NCI-H1105 treated with DMSO at 0.1 percent for 48 hours (cell line): ENCODE measurements around the gene ASTN1.

Source experiments
- DNase-seq: peaks from one replicate; lab custom pipeline; 2025; lab: John Stamatoyannopoulos, UW

The ASTN1 gene

DNA sequence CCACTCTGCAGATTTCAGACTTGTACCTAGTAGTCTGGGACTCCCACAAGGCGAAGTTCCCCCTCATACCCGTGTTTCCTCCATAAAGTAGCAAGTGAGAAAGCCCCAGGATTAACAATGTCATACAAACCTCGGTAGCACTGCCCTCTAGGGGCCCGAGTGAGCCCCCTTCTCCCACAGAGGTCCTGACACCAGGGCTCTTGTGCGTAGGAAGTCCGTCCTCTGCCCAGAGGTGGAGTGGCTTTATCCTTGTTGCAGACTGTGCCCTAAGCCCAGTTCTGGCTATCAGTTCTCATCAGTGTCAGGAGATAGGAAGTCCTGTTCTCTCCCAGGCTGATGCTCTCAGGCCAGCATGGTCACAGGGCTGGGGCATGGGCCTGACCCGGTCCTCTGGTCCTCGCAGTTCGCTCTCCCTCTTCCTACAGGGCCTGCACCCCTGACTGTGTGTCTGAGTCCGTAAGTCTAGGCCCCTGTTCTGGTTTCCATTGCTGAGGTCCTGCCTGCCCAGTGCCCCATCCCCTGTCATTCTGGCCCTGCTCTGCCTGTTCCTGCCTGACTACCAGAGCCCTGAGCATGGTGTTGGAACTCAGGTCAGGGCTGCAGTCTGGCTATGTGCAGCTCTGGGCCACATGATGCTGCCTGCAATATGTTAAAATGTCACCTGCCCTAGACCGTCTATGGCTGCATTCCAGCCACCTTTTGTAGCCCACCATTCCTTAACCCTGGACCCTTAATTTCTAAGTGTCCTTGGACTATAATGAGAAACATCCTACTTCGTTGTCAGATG lies 285.6 kb downstream of the ASTN1 start:
- DNase-seq, result peak; percentile 4

DNA sequence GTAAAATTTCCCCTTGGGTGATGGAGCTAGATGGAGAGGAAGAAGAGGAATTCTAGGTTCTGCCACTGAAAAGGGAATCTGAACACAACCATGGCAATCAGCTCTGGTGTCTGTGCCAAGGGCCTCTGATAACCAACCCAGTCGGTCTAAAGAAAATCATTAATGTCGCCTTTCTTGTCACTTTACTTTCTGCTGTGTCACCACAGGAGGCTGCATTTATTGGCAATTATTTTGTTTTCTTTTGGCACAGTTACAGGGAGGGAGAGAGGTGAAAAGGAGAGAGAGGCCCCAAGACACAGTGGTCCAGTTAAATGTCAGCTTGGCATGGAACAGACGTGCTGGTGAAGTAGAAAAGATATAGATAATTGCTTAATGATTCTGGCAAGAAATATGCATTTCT lies 287.0 kb downstream of the ASTN1 start:
- DNase-seq, result peak; percentile 4

DNA sequence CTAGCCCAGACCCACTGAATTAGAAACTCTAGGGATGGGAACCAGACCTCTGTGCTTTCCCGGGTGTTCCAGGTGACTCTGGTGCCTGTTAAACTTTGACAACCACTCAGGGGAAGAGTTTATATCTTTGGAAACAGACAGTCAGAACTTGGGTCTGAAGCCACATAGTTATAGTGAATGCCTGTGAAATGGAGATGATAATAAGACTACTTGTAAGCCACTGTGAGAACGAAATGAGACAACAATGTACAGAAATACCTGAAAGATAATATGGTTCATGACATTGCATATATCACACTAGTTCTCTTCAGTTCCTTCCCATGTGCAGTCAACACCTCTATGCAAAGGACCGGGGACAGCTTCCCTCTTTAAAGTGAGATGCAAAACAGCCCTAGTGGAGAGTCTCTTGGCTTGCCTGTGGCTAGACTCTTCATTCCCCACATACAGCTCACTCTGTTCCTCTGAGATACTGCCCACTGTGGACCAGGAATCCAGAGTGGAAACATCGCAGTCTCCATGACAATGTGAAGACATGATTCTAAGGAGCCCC lies 287.5 kb downstream of the ASTN1 start:
- no peak for DNase-seq

DNA sequence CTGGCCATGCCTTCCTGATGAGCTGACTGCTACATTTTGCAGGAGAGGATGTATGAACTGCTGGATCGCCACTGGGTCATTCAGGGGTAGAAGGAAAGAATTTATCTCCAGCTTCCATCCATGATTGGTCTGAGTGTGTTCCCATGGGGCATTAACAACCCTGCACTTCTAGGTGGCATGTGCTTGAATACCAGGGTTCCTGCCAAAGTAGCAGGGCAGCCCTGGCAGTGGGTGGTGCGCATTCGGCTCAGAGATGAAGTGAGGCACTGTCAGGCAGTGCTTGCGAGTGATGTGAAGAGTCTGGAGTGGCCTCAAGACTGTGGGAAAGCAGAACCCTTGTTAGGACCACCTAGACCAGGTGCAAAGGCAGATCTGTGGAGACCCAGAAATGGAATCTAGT lies 294.9 kb downstream of the ASTN1 start:
- DNase-seq, result no peak

DNA sequence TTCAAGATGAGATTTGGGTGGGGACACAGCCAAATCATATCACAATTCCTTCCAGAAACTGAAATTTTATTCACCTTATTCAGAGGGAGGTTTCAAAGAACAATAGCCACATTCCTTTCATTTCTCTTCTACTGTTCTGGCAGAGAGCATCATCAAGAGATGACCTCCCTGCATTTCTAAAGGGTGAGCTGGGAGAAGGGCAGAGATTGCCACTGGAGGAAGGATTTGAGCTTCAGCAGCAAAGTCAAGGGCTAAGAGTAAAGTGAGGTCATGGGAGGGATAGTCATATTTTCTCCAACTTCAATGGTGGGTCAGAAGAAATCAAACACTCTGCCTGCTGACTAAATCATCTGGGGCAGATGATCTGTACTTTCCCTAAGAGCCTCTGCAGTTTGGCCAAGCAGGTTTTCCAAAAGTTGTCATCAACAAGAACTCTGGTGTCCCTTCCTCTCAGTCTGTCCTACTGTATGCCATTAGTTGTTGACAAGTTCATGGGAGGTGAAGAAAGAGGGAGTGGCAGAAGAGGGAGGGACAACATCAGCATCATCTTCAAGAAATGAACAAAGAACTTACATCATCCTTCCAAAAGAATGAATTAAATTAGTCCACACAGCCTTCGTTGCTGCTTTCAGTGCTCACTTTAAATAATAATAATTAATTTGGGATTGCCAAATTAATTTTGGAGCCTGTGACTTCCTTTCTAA lies 298.3 kb downstream of the ASTN1 start:
- no peak for DNase-seq

DNA sequence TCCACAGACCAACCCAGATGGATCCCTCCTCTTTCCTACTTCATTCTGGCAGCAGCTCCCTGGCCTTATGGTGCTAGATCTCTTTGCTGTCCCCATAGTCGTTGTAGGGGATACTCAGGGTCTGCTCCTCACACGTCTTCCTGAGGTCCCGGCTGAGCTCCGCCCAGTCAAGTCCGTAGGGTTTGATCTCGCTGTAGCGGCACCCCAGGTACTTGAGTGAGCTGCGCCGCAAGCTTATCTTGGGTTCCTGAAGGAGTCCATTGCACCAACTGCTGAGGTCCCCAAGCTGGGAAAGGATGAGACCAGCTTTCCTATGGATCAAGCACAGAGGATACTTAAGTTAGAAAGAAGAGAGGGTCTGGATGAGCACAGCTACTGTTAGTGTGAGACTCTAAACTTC lies 300.3 kb downstream of the ASTN1 start:
- no peak for DNase-seq

DNA sequence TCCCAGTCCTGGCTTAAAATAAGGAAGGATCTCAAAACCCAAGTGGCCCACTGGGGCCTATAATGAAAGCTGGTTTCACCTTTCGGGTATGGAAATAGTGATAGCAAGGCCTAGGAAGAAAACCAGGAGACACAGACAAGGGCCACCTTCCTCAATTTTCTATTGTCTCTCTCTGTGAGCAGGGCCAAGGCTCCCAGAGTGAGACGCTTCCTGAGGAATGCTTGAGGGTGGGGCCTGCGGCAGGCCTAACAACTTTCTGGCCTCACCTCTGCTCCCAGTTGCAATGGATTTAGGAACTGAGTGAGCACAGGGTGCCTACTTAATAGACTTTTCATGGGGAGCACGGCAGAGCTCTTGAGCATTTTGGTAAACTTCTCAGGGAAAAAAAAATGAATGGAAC lies 300.9 kb downstream of the ASTN1 start:
- no peak for DNase-seq

DNA sequence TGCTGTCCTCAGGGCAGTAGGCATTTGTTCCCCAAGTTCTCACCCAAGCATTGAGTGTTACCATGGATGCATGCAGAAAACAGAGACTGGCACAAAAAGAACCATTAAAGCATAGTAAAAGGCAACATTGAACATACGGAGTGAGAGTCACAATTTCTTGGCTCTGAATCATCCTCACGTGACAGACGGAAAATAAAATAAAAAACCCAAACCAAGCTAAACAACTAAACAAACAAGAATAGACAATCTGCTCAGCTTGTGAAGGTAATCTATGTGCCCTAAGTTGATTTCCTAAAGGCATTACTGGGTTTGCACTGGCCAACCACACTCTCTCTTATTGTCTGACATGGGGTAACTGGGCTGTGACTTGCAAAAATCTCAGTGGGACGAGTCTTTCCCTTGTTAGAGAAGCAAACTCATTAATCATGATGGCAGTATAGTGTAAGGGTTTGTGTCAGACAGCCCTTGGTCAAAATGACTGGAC lies 306.0 kb downstream of the ASTN1 start:
- DNase-seq, result no peak

DNA sequence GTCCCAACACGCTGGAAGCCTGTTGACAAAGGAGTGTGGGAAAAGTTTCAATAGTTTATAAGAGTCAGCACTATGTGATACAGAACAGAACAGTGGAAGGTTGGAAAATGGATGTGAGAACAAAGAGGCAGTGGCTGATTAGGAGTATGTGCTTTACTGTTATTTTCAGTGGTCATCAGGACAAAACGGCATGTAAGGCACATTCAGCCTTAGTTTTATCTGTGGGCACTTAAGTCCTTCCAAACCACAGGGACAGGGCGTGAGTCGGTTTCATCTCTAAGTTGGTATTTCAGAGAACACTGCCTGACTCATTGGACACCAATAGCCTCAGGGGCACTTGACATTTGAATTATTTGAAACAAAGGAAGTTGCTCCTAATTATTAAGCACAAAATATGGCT lies 306.9 kb downstream of the ASTN1 start:
- DNase-seq, result no peak

DNA sequence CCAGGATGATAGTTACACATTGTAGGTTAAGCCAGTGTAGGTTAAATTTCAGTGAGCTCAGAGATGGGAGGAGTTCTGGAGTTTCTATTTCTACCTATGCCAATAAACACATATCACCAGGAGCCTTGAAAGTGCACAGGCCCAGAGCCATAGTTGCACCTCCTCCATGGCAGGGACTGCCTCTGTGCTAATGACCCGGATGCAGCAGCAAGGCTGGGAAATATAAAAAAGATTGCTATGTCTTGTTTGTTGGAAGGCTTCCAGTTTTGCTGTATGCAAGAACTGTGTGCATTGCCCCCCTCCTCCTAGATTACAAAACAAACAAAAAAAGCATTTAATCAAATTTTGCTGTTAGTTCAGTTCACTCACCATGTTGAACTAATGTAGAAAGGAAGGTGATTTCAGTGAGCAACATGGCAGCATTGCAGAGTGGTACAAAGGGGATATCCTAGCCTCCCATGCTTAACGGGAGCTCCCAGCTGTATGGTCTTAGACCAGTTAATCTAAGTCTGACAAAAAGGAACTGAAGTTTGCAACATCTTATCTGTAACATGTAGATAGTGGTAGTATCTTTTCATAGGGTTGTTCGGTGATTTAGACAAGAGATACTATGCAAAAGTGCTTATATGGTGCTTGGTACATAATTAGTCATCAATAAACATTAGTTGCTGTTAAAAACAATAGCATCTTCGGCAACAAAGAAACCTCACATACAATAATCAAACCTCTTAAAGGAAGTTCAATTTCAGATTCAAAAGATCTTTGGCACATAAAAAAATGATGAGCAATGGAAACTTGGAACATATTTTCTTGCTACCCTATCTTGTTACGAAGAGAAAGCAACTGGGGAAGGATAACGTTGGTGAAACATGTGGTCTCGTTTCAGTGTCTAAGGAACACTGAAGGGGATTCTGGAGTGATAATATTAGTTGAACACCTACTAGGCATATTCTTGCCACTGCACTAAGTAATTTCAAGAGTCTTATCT lies 309.5 kb downstream of the ASTN1 start:
- DNase-seq, result peak; percentile 61

DNA sequence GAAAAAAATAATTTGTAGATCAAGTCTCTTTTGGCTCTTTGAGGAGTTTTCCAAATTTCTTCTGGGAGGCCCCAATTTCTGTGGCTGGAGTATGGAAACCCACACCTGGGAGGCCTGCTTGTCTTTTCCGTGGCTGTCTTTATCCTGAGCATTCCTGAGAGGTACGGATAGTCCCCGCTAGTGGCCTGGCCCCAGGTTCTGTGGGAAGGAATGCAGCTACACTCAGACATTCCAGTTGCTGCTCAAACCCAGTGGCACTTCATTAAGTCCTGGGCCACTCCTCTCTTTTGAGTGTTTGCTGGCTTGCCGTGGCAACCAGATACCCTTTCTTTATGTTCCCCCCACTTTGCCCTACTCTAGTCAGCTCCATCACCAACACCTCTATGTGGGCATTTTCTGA lies 310.4 kb downstream of the ASTN1 start:
- no peak for DNase-seq

DNA sequence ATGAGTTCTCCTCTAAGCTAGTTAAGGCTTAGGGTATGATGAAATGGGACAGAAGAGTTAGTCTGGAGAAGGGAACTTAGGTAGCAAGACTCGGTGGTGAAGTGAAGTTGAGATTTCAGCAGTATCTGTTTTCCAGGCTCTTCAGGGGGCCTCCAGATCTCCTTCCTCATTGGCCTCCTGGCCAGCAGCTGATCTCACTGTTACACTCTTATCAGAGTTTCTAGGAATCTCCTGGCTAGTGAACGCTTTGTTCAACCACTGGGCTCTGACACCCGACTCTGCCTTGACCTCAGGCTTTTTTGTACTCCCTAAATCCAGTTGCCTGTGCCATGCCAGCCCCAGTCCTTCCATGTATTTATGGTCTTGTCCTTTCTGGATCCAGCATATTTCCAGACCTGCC lies 311.0 kb downstream of the ASTN1 start:
- DNase-seq, result no peak

DNA sequence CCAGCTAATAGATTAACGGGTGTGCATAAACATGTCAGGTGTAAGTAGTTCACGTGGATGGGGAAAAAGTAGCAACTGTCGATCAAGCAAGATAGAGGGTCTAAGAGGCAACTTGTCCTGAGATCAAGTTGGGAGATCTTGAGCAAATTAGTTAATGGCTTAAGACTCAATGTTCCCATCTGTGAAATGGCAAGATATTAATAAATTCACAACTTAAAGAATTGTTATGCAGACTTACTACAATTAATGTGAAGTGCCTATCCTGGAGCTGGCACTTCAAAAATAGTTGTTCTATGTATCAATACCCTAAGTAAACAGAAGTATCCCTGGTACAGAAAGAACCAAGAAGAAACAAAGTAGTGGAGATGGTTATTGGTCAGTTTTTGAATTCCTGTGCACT lies 312.4 kb downstream of the ASTN1 start:
- no peak for DNase-seq

DNA sequence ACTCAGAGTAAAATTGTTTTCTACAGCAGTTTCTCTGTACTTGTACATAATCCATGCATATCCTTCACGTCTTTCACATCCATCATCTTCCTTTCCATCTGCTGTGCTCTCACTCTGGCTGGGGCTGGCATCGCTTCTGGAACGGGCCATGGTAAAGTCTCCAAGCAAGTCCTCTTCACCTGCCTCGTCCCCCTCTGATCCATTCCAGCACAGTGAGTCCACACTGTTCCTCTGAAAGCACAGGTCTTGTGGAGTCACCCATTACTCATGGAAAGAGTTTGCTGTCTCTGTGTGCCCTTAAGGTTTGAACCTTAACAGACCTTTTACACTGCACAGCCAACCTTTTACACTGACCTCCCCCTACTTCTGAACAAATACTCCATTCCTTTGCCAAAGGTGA lies 313.6 kb downstream of the ASTN1 start:
- DNase-seq, result no peak

DNA sequence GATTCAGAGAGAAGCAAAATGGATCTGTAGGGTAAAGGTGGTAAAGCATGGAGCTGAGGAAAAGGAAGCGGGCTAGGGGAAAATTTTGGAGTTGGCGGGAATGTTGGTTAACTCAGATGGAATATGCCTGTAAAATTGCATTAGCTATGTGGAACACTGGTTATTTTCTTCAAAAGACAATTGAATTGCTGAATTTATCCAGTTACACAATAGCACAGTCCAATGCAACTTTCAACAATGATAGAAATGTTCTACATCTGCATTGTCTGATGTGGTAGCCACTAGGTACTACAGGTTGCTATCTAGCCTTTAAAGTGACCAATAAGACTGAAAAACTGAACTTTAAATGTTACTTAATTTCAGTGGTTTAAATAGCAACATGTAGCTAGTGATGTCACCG lies 315.2 kb downstream of the ASTN1 start:
- no peak for DNase-seq

DNA sequence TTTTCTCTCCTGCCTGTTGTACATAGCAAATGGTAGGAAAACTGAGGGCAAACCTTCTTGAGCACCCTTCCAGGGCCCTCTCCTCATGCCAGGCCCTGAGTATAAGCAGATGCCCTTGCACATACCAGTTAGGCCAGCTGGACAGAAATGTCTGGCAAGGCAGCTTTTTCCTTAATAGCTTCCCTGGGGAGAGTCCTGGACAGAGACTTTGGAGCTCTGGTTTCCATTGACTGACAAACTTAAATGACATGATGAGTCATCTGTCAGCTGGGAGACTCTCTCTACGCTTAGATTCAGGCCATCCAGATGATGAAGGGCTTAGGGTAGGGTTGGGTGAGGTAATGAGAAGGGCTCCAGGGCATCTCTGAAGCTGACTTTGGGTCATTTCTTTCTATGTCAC lies 317.5 kb downstream of the ASTN1 start:
- no peak for DNase-seq

DNA sequence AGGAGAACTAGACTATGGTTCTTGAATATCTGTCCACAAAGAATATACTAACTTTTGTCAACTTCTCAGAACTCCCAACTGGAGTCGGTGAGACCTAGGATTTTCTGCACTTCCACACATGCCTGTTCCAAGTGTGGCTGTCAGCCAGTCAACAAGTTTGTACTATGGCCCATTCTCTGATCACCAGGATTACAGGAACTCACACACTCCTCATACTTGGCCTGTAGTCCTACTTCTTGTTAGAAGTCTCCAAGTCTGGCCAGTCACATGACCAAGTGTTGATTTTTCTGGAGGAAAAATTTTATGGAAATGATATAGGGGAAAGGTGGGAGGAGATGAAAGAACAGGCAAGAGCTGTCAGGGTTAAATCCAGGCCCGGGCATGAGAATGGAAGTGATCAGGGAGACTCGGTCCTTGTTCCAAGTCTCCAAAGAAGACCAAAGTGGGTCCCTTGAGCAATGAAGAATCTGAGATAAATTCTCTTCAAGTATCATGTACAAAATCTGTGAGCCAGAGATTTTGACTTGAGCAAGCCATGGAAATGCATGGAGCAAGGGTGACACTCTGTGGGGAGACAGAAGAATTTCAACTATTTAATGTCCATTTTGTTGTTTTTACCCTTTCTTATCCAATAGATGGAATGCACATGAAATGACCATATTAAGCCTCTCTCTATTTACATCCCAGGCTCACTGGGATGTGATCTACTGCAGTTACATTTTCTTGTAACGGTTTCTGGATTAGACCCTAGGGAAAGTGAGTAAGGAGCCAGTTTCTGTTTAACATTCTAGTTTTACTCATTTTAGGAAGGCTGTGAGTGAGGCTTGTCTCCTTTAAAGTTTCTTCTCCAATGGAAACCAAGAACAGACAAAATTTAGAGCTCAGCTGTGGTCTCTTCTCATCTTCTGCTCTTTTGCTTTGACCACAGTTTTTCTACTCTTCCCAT lies 320.9 kb downstream of the ASTN1 start:
- DNase-seq, result peak; percentile 31

DNA sequence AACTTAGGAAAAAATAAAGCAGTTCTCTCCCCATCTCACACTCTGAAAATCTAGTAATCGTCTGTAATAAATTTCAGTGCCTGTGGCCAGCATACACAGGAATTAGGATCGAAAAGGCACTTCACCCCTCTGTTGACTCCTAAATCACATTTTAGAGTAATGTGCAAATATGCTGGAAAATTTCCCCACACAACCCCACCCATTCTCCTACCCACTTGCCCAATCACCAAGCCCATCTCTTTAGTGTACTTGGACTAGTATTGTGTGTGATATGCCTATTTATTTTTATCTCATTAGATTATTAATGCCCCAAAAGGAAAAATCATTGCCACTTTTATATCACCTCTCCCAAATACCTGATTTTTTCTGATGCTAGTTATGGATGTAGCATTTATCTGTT lies 323.3 kb downstream of the ASTN1 start:
- DNase-seq, result no peak

DNA sequence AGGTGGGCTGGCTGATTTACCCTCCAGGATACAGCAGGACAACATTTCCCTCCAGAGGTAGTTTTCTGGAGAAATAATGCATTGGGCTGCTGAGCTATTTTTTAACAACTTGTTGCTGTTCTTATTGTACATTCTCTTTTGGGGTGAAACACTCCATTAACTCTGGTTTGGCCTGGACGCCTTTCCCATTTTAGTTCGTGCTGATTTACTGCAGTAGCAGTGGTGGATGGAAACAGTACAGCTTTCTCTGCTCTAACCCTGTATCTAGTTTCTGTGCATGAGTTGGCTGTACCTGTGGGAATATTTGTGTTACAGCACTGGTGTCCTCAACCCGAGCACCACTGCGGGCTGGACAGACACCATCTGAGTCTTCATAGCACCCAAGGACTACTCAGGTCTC lies 325.3 kb downstream of the ASTN1 start:
- no peak for DNase-seq

DNA sequence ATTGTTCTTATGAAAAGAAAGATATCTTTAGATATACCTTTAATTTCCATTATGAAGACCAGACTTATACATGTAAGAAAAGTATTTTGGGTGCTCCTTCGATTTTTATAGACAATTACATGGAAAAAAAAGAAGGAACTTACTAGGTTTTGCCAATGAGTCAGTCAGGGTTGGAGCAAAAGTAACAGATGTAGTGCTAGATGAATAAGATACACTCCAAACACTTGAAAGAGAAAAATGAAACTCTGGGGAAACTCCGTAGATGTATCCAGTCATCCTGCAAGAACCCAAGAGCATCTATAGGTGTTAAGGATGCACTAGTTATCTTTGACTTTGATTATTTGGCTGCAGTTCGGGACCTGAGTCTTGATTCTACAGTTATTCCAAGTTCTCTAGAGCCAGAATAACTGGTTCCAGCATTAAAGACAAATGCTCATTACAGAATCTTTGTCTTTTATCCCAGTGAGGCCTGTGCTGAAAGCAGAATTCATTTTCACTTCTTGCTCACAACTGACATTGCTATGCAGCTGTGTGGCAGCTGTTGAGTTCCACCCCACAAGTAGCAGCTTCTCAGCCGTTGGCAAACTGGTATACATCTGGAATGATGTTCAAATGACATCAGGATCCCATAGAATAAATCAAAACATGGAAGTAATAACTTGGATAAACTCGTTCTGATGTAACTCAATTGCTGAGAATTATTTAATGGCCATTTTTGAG lies 326.1 kb downstream of the ASTN1 start:
- no peak for DNase-seq
